ENCODE results near the gene CCDC68.

CCDC68 gene

GRCh38 chr18:54960197-54960596 lies 936 bp upstream of the CCDC68 start:
- DNase-seq = no peak

- peak; percentile 31 for DNase-seq
Observed at GRCh38 chr18:54957996-54958395, 1.3 kb downstream of the CCDC68 start.

GRCh38 chr18:54957296-54957832 lies 1.9 kb downstream of the CCDC68 start:
- no peak for DNase-seq

- DNase-seq = no peak
Observed at GRCh38 chr18:54956506-54956905, 2.8 kb downstream of the CCDC68 start.

- no peak for DNase-seq
Observed at GRCh38 chr18:54952026-54952425, 7.2 kb downstream of the CCDC68 start.

GRCh38 chr18:54950221-54950620 lies 9.0 kb downstream of the CCDC68 start:
- no peak for DNase-seq

- DNase-seq = no peak
Observed at GRCh38 chr18:54949588-54949987, 9.7 kb downstream of the CCDC68 start.

- DNase-seq = no peak
Observed at GRCh38 chr18:54948350-54948837, 10.9 kb downstream of the CCDC68 start.

- peak; percentile 74 for DNase-seq
Observed at GRCh38 chr18:54947091-54947490, 12.2 kb downstream of the CCDC68 start.

- peak; percentile 97 for DNase-seq
Observed at GRCh38 chr18:54946149-54946581, 13.1 kb downstream of the CCDC68 start.

GRCh38 chr18:54945576-54946125 lies 13.6 kb downstream of the CCDC68 start:
- peak; percentile 44 for DNase-seq

GRCh38 chr18:54942569-54942968 lies 16.7 kb downstream of the CCDC68 start:
- no peak for DNase-seq

- no peak for DNase-seq
Observed at GRCh38 chr18:54942144-54942543, 17.1 kb downstream of the CCDC68 start.

- no peak for DNase-seq
Observed at GRCh38 chr18:54939361-54939917, 19.8 kb downstream of the CCDC68 start.

- DNase-seq = no peak
Observed at GRCh38 chr18:54938506-54938905, 20.8 kb downstream of the CCDC68 start.

GRCh38 chr18:54932472-54932871 lies 26.8 kb downstream of the CCDC68 start:
- DNase-seq = no peak

GRCh38 chr18:54931152-54931551 lies 28.1 kb downstream of the CCDC68 start:
- DNase-seq = no peak

- DNase-seq = no peak
Observed at GRCh38 chr18:54928236-54928635, 31.0 kb downstream of the CCDC68 start.

GRCh38 chr18:54926593-54927325 lies 32.5 kb downstream of the CCDC68 start:
- DNase-seq = no peak

GRCh38 chr18:54924948-54925347 lies 34.3 kb downstream of the CCDC68 start:
- no peak for DNase-seq

- no peak for DNase-seq
Observed at GRCh38 chr18:54923339-54923956, 35.8 kb downstream of the CCDC68 start.

- no peak for DNase-seq
Observed at GRCh38 chr18:54919412-54919811, 39.8 kb downstream of the CCDC68 start.

- no peak for DNase-seq
Observed at GRCh38 chr18:54918060-54918459, 41.2 kb downstream of the CCDC68 start.

GRCh38 chr18:54916507-54916906 lies 42.8 kb downstream of the CCDC68 start:
- DNase-seq = no peak
